Measurements from ENCODE around the gene BORCS8. TPM values are rescaled to one million over a fixed set of nuclear protein-coding genes. Genes with fewer than 3 reads are reported as not detected.
"Not testable (repeated sequence)": the region's sequence is repeated elsewhere in the genome, so short reads cannot be mapped to it uniquely, and the experiment has no call there.

BORCS8 gene
- total and polyA plus RNA-seq, 4 experiments from 2014 or later, result 24.4 to 41.2 (median 32.6) TPM

- no peaks in the 10 kb centered on the region for H3K9me3 ChIP-seq (ENCODE audit: control insufficient read depth in 1 of 2, low read length in 2 of 2)
- no peak overlapping the region for H3K4me3 ChIP-seq (ENCODE audit: low read length in 2 of 2)
- no peak for DNase-seq
- no peak overlapping the region for H3K4me3 Mint-ChIP-seq
- no peak overlapping the region for H3K27ac ChIP-seq (ENCODE audit: low read depth, low read length)
- H3K9me3 Mint-ChIP-seq, result no peaks in the 10 kb centered on the region
- H3K27me3 Mint-ChIP-seq, result no peaks in the 10 kb centered on the region
- H3K27me3 ChIP-seq (ENCODE audit: insufficient read depth, low read length), result no peaks in the 10 kb centered on the region
- CTCF ChIA-PET (ENCODE audit: partially characterized antibody), result interaction anchor here (2.3 kb wide), 1 partner anchor 23 kb away, joined by 6 read pairs; no protein-coding TSS in a partner anchor
- intact Hi-C loops (cut with micrococcal nuclease), result no loop called here
- no peak overlapping the region for H3K27ac Mint-ChIP-seq
- H3K4me1 Mint-ChIP-seq, result no peaks in the 10 kb centered on the region
- peaks cover 8% of the 10 kb centered on the region for H3K36me3 ChIP-seq (ENCODE audit: insufficient read depth, low read length)
- POLR2A ChIA-PET (ENCODE audit: partially characterized antibody), result no interaction called here
- H3K36me3 Mint-ChIP-seq, result peaks cover 14 to 17% of the 10 kb centered on the region in 2 donors
- no peaks in the 10 kb centered on the region for H3K4me1 ChIP-seq (ENCODE audit: insufficient read depth, low read length)
Observed at GRCh38 chr19:19151418-19151817, 40.5 kb downstream of the BORCS8 start.

- Histone ChIP-seq H3K36me3 (ENCODE audit: insufficient read depth, low read length) (peaks cover 8% of the 10 kb centered on the region), H3K27me3 (ENCODE audit: insufficient read depth, low read length) (no peaks in the 10 kb centered on the region), H3K9me3 (ENCODE audit: control insufficient read depth in 1 of 2, low read length in 2 of 2) (no peaks in the 10 kb centered on the region), H3K27ac (ENCODE audit: low read depth, low read length) (no peak overlapping the region), H3K4me3 (ENCODE audit: low read length in 2 of 2) (no peak overlapping the region), H3K4me1 (ENCODE audit: insufficient read depth, low read length) (no peaks in the 10 kb centered on the region)
- H3K36me3 Mint-ChIP-seq, result peaks cover 4 to 14% of the 10 kb centered on the region in 2 donors
- no peak for DNase-seq
- ChIA-PET CTCF (ENCODE audit: partially characterized antibody) (interaction anchor here (0.7 to 2.3 kb wide), 2 partner anchors 25 to 26 kb away, joined by 3 to 6 read pairs; no protein-coding TSS in a partner anchor), POLR2A (ENCODE audit: partially characterized antibody) (no interaction called here)
- no peaks in the 10 kb centered on the region for H3K9me3 Mint-ChIP-seq
- intact Hi-C loops (cut with micrococcal nuclease), result loop anchor here (5.0 kb wide), 1 partner anchor 213 kb away; no protein-coding TSS in a partner anchor
- no peaks in the 10 kb centered on the region for H3K27me3 Mint-ChIP-seq
- no peak overlapping the region for H3K4me3 Mint-ChIP-seq
- peak overlapping the region in 3 of 7 donors; percentile 17 to 72 (median 19) for H3K27ac Mint-ChIP-seq
- no peaks in the 10 kb centered on the region for H3K4me1 Mint-ChIP-seq
Observed at GRCh38 chr19:19149435-19149834, 42.5 kb downstream of the BORCS8 start.

- H3K9me3 ChIP-seq (ENCODE audit: control insufficient read depth in 1 of 2, low read length in 2 of 2); H3K9me3 Mint-ChIP-seq; DNase-seq; H3K27ac Mint-ChIP-seq; POLR2A ChIA-PET (ENCODE audit: partially characterized antibody); H3K27me3 Mint-ChIP-seq; H3K4me3 ChIP-seq (ENCODE audit: low read length in 2 of 2); H3K27me3 ChIP-seq (ENCODE audit: insufficient read depth, low read length); H3K4me1 ChIP-seq (ENCODE audit: insufficient read depth, low read length); H3K36me3 ChIP-seq (ENCODE audit: insufficient read depth, low read length); H3K4me3 Mint-ChIP-seq; H3K27ac ChIP-seq (ENCODE audit: low read depth, low read length); H3K4me1 Mint-ChIP-seq: not testable (repeated sequence)
- intact Hi-C loops (cut with micrococcal nuclease), result loop anchor here (5.0 kb wide), 1 partner anchor 214 kb away; no protein-coding TSS in a partner anchor
- H3K36me3 Mint-ChIP-seq, result peaks cover 4 to 14% of the 10 kb centered on the region in 2 donors
- CTCF ChIA-PET (ENCODE audit: partially characterized antibody), result interaction anchor here (3.3 to 3.4 kb wide), 2 partner anchors 26 to 77 kb away, joined by 17 to 22 read pairs; no protein-coding TSS in a partner anchor
Observed at GRCh38 chr19:19148504-19148903, 43.4 kb downstream of the BORCS8 start.

GRCh38 chr19:19147344-19147743 lies 44.6 kb downstream of the BORCS8 start:
- ChIA-PET POLR2A (ENCODE audit: partially characterized antibody) (no interaction called here), CTCF (ENCODE audit: partially characterized antibody) (interaction anchor here (0.5 to 3.4 kb wide), 5 partner anchors 28 to 343 kb away, joined by 3 to 22 read pairs (median 3); no protein-coding TSS in a partner anchor)
- peaks cover 4 to 14% of the 10 kb centered on the region in 2 donors for H3K36me3 Mint-ChIP-seq
- H3K27me3 Mint-ChIP-seq, result no peaks in the 10 kb centered on the region
- Histone ChIP-seq H3K27ac (ENCODE audit: low read depth, low read length) (no peak overlapping the region), H3K9me3 (ENCODE audit: control insufficient read depth in 1 of 2, low read length in 2 of 2) (no peaks in the 10 kb centered on the region), H3K27me3 (ENCODE audit: insufficient read depth, low read length) (no peaks in the 10 kb centered on the region), H3K4me1 (ENCODE audit: insufficient read depth, low read length) (no peaks in the 10 kb centered on the region), H3K4me3 (ENCODE audit: low read length in 2 of 2) (no peak overlapping the region), H3K36me3 (ENCODE audit: insufficient read depth, low read length) (peaks cover 8% of the 10 kb centered on the region)
- intact Hi-C loops (cut with micrococcal nuclease), result loop anchor here (5.0 kb wide), 1 partner anchor 215 kb away; no protein-coding TSS in a partner anchor
- H3K27ac Mint-ChIP-seq, result no peak overlapping the region
- H3K4me3 Mint-ChIP-seq, result no peak overlapping the region
- DNase-seq, result no peak
- no peaks in the 10 kb centered on the region for H3K9me3 Mint-ChIP-seq
- H3K4me1 Mint-ChIP-seq, result no peaks in the 10 kb centered on the region

GRCh38 chr19:19146865-19147264 lies 45.1 kb downstream of the BORCS8 start:
- H3K9me3 ChIP-seq (ENCODE audit: control insufficient read depth in 1 of 2, low read length in 2 of 2), result no peaks in the 10 kb centered on the region
- H3K4me1 ChIP-seq (ENCODE audit: insufficient read depth, low read length), result no peaks in the 10 kb centered on the region
- Mint-ChIP-seq H3K4me1 (no peaks in the 10 kb centered on the region), H3K9me3 (no peaks in the 10 kb centered on the region), H3K27ac (no peak overlapping the region), H3K27me3 (no peaks in the 10 kb centered on the region), H3K4me3 (no peak overlapping the region), H3K36me3 (peaks cover 4 to 14% of the 10 kb centered on the region in 2 donors)
- H3K4me3 ChIP-seq (ENCODE audit: low read length in 2 of 2), result no peak overlapping the region
- ChIA-PET POLR2A (ENCODE audit: partially characterized antibody) (no interaction called here), CTCF (ENCODE audit: partially characterized antibody) (interaction anchor here (1.0 to 3.4 kb wide), 7 partner anchors 28 to 343 kb away, joined by 3 to 22 read pairs (median 5); no protein-coding TSS in a partner anchor)
- peaks cover 8% of the 10 kb centered on the region for H3K36me3 ChIP-seq (ENCODE audit: insufficient read depth, low read length)
- H3K27ac ChIP-seq (ENCODE audit: low read depth, low read length), result no peak overlapping the region
- H3K27me3 ChIP-seq (ENCODE audit: insufficient read depth, low read length), result no peaks in the 10 kb centered on the region
- intact Hi-C loops (cut with micrococcal nuclease), result loop anchor here (1.0 to 5.0 kb wide), 2 partner anchors 28 to 215 kb away; no protein-coding TSS in a partner anchor
- no peak for DNase-seq

GRCh38 chr19:19145684-19146608 lies 46.0 kb downstream of the BORCS8 start:
- H3K36me3 Mint-ChIP-seq, result peaks cover 4 to 14% of the 10 kb centered on the region in 2 donors
- intact Hi-C loops (cut with micrococcal nuclease), result loop anchor here (1.0 to 5.0 kb wide), 2 partner anchors 29 to 216 kb away; no protein-coding TSS in a partner anchor
- ChIA-PET POLR2A (ENCODE audit: partially characterized antibody) (interaction anchor here (1.0 kb wide), 2 partner anchors 11 to 344 kb away, joined by 3 to 5 read pairs; no protein-coding TSS in a partner anchor), CTCF (ENCODE audit: partially characterized antibody) (interaction anchor here (0.6 to 3.4 kb wide), 13 partner anchors 10 to 345 kb away, joined by 3 to 22 read pairs (median 4); partner anchors contain the start of gene BORCS8)
- no peak overlapping the region for H3K27ac Mint-ChIP-seq
- Histone ChIP-seq H3K4me3 (ENCODE audit: low read length in 2 of 2) (no peak overlapping the region), H3K36me3 (ENCODE audit: insufficient read depth, low read length) (peaks cover 8% of the 10 kb centered on the region), H3K4me1 (ENCODE audit: insufficient read depth, low read length) (no peaks in the 10 kb centered on the region), H3K9me3 (ENCODE audit: control insufficient read depth in 1 of 2, low read length in 2 of 2) (no peaks in the 10 kb centered on the region), H3K27me3 (ENCODE audit: insufficient read depth, low read length) (no peaks in the 10 kb centered on the region), H3K27ac (ENCODE audit: low read depth, low read length) (no peak overlapping the region)
- no peak overlapping the region for H3K4me3 Mint-ChIP-seq
- H3K4me1 Mint-ChIP-seq, result no peaks in the 10 kb centered on the region
- no peaks in the 10 kb centered on the region for H3K9me3 Mint-ChIP-seq
- no peaks in the 10 kb centered on the region for H3K27me3 Mint-ChIP-seq
- DNase-seq, result peak; percentile 75 to 85 (median 79)

- Histone ChIP-seq H3K36me3 (ENCODE audit: insufficient read depth, low read length) (peaks cover 8% of the 10 kb centered on the region), H3K27ac (ENCODE audit: low read depth, low read length) (no peak overlapping the region), H3K4me3 (ENCODE audit: low read length in 2 of 2) (no peak overlapping the region), H3K27me3 (ENCODE audit: insufficient read depth, low read length) (no peaks in the 10 kb centered on the region), H3K4me1 (ENCODE audit: insufficient read depth, low read length) (no peaks in the 10 kb centered on the region), H3K9me3 (ENCODE audit: control insufficient read depth in 1 of 2, low read length in 2 of 2) (no peaks in the 10 kb centered on the region)
- H3K27me3 Mint-ChIP-seq, result no peaks in the 10 kb centered on the region
- no peaks in the 10 kb centered on the region for H3K4me1 Mint-ChIP-seq
- H3K36me3 Mint-ChIP-seq, result peaks cover 4 to 14% of the 10 kb centered on the region in 2 donors
- intact Hi-C loops (cut with micrococcal nuclease), result loop anchor here (5.0 kb wide), 1 partner anchor 217 kb away; no protein-coding TSS in a partner anchor
- no peak overlapping the region for H3K27ac Mint-ChIP-seq
- H3K9me3 Mint-ChIP-seq, result no peaks in the 10 kb centered on the region
- CTCF ChIA-PET (ENCODE audit: partially characterized antibody), result interaction anchor here (0.6 to 3.4 kb wide), 14 partner anchors 9 to 346 kb away, joined by 3 to 22 read pairs (median 4); partner anchors contain the start of gene BORCS8
- H3K4me3 Mint-ChIP-seq, result no peak overlapping the region
- DNase-seq, result no peak
- POLR2A ChIA-PET (ENCODE audit: partially characterized antibody), result interaction anchor here (1.0 kb wide), 2 partner anchors 10 to 345 kb away, joined by 3 to 5 read pairs; no protein-coding TSS in a partner anchor
Observed at GRCh38 chr19:19145281-19145680, 46.7 kb downstream of the BORCS8 start.

Measured in CD4-positive, alpha-beta memory T cell (primary cell).